ENCODE measurements around the gene SLC4A3.

- no peak for TF ChIP-seq NFATC3 (CRISPR knock-in tag; IDR thresholded peaks at IDR 0.05)
- no peak for TF ChIP-seq ZNF567 (CRISPR knock-in tag; IDR thresholded peaks at IDR 0.05; ENCODE audit: borderline replicate concordance)
- TF ChIP-seq ZNF253 (CRISPR knock-in tag; IDR thresholded peaks at IDR 0.05; ENCODE audit: borderline replicate concordance), result no peak
- no peak for TF ChIP-seq ZBTB33 (CRISPR knock-in tag; IDR thresholded peaks at IDR 0.05)
- TF ChIP-seq JUN (CRISPR knock-in tag; IDR thresholded peaks at IDR 0.05), result no peak
- TF ChIP-seq MYC (CRISPR knock-in tag; IDR thresholded peaks at IDR 0.05; ENCODE audit: borderline replicate concordance), result no peak
- no peak for TF ChIP-seq POLR2A (IDR thresholded peaks at IDR 0.05; ENCODE audit: insufficient read depth in 1 of 2, low read depth in 2 of 2, low read length in 2 of 2)
- TF ChIP-seq TFDP1 (CRISPR knock-in tag; IDR thresholded peaks at IDR 0.05; ENCODE audit: borderline replicate concordance), result no peak
Observed at GRCh38 chr2:219611866-219612576, 15.4 kb upstream of the SLC4A3 start.
